HG03045 (cell line): Measurements from ENCODE around the gene HINFP.
"Not testable (repeated sequence)": the region's sequence is repeated elsewhere in the genome, so short reads cannot be mapped to it uniquely, and the experiment has no call there.

Experiments
- ATAC-seq: cut with Tn5 transposase; IDR thresholded peaks from one replicate; pipeline ENCODE4 v1.9.1; 2021; ENCODE audit warnings: mild to moderate bottlenecking, moderate library complexity; ENCODE audit not compliant: unreplicated experiment

The HINFP gene

DNA sequence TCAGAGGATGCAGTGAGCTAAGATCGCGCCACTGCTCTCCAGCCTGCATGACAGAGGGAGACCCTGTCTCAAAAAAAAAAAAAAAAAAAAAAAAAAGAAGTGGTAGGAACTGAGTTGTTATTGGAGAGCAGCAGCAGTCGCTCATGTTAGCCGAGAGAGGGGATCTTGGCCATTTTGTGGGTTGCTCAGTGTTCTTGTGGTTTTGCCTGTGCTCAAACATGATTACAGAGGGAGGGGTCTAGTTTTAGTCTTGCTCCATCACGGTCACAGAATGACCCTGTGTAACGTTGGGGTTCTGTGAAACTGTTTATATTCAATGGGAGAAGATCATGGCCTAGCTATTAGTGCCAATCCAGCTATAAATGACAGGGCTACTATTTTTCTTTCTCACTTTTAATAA is 21.7 kb upstream of the HINFP start:
- no peak for ATAC-seq

DNA sequence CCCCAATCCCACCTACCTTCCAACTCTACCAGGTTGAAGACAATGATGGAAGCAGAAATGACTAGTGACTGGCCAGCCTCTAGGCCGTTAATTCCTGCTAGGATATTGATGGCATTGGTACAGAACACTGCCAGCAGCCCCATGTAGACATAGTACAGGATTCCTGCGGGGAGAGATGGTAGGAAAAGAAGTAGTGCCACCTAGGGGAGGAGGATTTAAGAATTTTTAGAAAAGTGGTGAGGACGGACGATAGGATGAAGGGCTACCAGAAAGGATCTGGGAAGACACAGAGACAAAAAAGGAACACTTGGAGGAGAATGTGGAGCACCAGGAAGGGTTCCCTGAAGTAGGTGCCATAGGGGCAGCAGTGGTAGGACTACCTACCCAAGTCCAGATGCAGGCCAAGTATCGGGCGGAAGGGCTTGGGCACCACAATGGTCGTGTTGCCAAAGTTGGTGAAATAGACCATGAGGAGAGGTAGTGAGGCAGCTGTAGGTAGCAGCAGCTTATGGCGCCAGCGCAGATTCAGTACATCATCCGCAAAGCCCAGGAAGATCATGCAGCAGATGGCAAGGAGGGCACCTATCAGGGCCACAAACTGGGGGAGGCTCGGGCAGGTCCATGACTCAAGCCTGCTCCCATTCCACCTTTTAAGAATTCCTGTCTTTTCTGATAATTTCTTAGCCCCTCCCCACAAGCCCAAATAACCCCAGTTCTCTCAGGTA is 21.0 kb upstream of the HINFP start:
- no peak for ATAC-seq

DNA sequence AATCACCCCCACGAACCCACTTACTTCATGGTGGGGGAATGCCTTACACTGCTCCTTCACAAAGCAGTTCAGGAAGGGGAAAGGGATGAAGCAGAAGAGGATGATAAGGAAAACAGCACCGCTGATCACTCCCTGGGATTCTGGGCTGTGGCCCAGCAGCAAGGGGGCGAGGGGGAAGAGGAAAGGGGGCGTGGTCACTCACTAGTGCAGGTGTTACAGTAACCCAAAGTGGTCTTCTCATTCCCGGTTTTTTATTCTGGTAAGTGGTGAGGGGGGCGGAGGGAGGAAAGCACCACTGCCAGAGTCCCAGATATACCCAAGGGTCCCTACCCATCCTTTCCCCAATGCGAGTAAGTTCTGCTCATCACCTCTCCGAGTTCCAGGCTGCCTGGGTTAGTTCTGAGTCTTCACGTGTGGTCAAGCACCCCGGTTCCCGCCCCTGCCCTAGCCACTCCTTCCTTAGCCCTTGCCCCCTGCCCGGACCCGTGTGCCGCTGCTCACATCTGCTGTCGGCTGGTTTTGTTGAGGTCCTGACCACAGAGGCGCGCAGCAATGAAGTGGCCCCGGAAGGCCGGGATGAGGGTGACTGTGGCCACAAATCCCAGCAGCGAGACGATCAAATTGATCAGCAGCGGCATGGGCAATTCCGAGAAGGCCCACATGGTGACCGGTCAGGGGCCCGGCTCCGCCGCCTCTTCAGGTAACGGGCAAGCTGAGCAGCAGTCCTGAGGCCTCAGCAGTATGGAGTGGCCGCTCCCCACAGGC is 20.2 kb upstream of the HINFP start:
- peak; percentile 22 for ATAC-seq

DNA sequence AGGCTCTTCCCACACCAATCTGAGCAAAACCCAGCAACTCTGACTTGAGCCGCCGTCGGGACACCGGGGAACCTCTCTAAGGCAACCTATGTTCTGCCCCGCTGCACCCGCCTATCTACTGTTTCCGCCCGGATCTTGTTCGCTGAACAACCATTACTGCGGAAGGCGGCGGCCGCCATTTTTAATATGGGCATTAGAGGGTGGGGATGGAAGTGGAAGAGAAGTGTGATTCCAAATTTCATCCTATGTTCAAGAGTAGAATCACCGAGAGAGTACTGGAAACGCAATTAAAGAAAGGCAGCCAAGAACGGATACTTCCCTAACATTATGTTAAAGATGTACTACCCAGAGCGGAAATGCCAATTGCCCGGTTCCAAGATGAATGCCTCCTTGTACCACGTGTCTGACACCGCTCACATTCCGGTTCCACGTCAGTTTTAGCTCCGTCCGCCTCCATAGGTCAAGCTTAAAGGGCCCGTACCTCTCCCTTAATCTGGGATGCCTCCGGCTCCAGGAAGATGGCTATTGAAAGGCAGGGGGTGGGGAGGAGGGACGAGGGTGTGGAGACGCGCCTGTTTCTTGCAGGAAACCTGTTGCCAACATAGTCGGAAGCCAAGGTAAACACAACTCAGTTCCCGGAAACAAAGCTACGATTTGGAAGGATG is 19.5 kb upstream of the HINFP start, which contains the start of gene DPAGT1:
Gene DPAGT1, minus strand, starts transcription at position 95 of the 665 bp plus-strand sequence. CDS start 198 bp downstream, outside the sequence.
- ATAC-seq, result peak; percentile 77

DNA sequence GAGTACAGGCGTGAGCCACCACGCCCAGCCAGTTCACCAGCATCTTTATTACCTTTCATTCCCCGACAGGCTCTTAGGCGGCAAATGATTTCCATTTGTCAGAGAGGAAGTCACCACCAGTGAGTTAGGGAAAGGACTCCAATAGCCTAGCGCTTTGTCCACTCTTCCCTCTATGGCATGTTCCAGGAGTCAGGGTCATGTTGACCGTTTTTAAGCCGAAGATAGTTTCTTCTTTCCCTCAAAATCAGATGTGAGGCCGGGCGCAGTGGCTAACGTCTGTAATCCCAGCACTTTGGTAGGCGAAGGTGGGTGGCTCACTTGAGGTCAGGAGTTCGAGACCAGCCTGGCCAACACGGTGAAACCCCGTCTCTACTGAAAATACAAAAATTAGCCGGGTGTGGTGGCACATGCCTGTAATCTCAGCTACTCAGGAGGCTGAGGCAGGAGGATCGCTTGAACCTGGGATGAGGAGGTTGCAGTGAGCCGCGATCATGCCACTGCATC is 18.2 kb upstream of the HINFP start:
- not testable (repeated sequence) for ATAC-seq

DNA sequence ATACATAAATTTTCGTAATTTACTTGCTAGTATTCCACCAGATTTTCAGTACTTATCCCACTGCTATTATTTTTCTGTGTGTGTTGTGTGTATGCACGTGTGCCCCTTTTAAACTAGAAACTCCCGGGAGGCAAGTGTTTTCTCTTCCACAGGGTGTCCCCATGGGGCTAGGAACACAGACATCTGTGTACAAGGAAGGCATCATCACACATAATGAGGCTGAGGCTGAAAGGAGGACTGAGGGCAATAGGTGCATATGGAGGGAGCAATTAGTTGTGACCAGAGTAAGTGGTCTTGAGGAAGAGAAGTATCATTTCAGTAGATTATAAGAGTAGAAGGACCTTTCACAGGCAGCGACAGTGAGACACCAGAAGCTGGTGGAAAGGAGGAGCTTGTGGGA is 17.6 kb upstream of the HINFP start:
- no peak for ATAC-seq

DNA sequence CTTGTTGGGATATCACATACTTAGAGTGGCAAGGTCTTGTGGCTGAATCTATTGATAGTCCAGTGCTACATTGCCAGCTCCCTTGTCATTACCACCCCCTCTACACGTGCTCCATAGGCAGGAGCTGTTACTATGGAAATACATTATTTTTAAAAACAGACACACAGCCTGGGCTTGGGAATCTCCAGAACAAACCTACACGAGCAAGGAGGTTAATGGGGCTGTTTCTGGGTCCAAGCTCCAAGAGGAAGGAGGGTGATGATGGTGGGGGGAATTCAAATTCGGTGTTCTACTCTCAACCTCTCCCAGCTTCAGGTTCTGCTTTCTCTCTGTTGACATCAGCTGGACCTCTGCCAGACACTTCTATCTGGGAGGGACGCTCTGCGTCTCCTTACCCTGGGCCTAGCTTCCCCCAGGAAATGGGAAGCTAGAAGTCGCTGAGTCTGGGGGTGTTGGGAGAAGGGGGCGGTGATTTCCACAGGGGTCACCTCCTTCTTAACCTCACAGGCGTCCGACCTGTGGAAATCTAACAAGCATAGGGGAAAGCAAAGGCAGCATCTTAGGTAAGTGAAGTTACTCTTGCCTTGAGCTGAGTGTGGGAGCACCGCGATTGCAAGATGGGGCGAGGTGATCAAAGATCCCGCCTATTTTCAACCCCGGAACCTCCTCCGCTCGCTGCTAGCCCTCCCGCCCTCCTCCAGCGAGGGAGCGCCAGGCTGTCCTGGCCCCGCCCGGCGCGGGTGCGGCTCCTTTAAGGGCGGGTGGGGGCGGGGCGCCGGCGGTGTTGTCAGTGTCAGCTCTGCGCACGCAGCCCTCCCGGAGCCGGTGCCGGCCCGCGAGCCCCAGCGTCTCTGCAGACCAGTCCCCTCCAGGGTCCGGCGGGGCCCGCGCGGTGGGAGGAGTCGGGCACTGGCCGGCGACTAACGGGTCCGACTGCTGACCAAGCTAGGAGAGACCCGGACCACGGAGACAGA is 14.5 kb upstream of the HINFP start, which contains the start of gene C2CD2L:
Gene C2CD2L, plus strand, starts transcription at position 781 of the 974 bp plus-strand sequence. CDS start 398 bp downstream, outside the sequence.
- ATAC-seq, result peak; percentile 72

DNA sequence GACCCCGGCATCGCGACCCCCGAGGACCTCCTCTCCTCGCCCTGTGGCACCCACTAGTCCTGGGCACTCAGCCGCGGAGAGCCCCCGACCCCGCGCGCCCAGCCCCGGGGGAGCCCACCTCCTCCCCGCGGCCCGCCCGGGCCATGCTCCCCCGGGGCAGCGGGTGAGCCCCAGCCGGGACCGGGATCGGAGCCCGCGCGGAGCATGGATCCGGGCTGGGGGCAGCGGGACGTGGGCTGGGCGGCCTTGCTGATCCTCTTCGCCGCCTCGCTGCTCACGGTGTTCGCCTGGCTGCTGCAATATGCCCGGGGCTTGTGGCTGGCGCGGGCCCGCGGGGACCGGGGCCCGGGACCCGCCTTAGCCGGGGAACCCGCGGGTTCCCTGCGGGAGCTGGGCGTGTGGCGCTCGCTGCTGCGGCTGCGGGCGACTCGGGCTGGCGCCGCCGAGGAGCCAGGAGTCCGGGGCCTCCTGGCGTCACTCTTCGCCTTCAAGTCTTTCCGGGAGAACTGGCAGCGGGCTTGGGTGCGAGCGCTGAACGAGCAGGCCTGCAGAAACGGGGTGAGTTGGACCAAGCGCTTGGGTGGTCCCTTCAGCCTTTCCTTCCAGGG is 13.7 kb upstream of the HINFP start:
- peak; percentile 16 for ATAC-seq

DNA sequence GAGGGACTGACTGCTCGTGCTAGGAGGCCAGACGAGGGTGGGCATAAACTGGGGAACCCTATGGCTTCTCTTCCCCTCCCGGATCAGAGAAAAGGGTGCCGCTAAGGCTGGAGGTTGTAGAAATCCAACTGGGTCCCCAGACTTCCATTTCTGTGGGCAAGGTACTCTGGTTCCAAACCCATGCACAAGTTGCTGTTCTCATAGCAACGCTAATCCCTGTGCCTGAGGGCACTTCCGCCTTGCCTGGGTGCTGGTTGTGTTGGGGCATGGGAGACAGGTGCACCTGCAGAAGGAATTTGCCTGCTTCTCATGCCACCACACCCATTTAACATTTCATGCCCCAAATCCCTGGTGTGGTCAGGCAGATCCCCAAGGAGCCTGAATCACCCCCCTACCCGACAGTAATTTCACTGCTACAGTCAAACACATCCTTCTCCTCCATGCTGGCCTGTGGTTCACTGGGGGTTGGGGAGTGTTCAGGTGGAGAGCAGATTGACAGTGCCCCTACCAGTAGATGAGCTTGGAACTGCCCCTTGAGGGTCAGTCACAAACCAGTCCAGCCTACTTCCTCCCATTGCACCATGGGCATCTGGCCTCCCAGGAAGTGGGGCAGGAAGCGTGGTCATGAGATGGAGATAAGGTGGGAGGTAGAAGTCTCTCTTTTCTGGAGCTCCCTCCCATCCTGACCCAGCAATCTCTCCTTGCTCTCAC is 13.1 kb upstream of the HINFP start:
- ATAC-seq, result no peak

DNA sequence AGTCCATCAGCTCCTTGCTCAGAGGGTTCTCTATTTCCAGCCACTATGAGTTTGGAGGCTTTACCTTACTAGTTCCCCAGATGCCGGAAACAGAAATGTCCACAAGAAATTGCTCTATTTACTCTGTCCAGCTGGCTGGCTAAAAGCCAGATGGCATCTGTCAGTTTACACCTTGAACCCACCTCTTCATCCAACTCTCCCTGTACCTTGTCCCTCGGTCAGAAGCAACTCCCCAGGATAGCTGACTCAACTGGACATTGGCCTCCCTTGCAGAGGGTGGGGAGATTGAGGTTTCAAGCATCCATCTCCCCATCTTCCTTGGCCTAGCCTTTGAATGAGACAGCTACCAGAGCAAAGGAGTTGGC is 12.5 kb upstream of the HINFP start:
- no peak for ATAC-seq

DNA sequence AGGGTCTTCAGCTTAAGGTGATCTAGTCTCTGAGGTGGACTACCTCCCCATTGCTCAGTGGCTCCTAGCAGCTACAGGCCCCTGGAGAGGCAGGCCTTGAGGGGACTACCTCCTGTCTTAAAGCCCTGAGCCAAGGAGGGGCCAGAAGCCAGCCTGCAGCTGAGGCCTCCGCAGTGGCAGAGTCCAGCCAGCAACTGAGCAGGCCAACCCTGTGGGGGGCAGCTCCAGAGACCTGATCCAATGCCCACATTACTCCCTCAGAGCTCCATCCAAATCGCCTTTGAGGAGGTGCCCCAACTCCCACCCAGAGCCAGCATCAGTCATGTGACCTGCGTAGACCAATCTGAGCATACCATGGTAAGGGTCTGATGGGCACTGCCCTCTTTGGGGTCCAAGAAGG is 11.5 kb upstream of the HINFP start:
- ATAC-seq, result no peak

DNA sequence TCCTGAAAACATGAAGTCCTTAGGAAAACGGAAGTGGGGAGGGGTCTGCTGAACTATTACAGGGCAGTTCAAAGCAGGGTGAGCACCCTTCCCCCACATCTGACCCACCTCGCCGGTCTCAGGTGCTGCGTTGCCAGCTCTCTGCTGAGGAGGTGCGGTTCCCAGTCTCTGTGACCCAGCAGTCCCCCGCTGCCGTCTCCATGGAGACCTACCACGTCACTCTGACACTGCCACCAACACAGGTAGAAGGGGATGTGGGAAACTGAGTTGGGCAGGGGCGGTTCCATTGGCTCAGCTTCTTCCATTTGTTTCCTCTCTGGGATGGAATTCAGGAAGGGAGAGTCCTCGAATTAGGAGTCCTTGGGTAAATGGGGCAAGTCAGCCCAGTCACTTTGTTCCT is 10.9 kb upstream of the HINFP start:
- no peak for ATAC-seq

DNA sequence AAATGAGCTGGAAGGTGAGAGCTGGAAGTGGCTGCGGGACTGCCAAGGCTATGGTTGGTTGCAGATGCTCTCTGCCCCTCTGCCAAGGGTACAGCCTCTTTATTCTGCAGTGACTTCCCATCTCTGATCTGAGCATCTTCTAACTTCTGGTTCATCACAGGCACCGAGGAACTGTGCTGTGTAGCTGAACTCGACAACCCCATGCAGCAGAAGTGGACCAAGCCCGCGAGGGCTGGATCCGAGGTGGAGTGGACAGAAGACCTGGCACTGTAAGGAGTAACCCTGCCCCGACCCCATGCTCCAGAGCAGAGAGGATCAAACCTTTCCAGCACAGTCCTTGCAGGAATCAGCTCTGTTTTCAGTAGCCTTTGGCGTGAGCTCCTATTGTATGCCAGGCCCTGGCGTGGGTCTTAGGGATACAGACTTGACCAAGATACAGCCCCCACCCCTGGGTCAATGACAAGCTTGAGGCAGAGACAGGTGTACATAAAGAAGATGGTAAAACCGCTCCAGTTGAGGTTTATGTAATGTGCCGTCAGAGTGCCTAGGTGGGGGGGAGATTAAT is 9.9 kb upstream of the HINFP start:
- ATAC-seq, result no peak

DNA sequence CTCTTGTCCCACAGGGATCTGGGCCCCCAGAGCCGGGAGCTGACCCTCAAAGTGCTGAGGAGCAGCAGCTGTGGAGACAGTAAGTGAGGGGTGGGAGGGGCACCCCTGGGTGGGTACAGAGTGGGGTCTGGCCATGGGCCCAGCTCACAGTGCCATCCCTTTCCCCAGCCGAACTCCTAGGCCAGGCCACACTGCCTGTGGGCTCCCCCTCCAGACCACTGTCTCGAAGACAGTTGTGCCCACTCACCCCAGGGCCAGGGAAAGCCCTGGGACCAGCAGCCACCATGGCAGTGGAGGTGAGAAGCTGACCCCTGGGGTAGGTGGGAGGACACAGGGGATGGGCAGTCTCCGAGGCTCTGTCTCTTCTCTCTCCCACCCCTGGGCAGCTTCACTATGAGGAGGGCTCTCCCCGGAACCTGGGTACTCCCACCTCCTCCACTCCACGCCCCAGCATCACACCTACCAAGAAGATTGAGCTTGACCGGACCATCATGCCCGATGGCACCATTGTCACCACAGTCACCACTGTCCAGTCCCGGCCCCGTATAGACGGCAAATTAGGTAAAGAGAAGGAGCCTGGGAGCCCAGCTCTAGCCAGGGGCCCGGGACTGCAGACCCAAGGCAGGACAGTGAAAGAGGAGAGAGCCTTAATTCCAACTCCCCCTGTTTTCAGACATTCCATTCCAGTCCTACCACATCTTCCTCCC is 8.9 kb upstream of the HINFP start:
- ATAC-seq, result no peak

DNA sequence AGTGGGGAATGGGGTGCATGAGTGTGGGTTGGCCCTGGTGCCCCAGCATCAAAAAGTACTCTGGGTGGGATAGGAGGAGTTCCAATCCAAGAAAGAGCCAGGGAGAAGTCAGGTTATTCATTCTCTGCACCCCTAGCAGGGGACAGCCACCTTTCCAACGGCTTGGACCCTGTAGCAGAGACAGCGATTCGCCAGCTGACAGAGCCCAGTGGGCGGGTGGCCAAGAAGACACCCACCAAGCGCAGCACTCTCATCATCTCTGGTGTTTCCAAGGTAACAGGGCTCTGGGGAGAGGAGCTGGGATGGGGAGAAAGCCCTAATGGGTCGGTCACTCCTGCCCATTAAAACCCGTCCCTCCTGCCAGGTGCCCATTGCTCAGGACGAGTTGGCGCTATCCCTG is 7.7 kb upstream of the HINFP start:
- no peak for ATAC-seq

DNA sequence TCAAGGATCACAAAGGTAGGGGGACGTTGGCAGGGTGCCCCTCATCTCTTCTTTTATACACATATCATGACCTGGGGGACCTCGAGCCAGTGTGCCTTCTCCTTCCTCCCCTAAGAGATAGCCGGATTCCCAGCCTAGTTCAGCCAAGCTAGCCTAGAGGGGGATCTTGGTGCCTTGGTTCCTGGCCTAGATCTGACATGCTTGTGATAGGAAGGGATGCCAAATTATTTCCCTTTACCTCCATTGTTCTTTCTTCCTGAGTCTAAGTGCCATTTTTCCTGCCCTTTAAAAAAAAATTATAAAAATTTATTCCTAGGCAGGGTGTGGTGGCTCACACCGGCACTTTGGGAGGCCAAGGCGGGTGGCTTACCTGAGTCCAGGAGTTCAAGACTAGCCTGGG is 7.0 kb upstream of the HINFP start:
- ATAC-seq, result no peak

DNA sequence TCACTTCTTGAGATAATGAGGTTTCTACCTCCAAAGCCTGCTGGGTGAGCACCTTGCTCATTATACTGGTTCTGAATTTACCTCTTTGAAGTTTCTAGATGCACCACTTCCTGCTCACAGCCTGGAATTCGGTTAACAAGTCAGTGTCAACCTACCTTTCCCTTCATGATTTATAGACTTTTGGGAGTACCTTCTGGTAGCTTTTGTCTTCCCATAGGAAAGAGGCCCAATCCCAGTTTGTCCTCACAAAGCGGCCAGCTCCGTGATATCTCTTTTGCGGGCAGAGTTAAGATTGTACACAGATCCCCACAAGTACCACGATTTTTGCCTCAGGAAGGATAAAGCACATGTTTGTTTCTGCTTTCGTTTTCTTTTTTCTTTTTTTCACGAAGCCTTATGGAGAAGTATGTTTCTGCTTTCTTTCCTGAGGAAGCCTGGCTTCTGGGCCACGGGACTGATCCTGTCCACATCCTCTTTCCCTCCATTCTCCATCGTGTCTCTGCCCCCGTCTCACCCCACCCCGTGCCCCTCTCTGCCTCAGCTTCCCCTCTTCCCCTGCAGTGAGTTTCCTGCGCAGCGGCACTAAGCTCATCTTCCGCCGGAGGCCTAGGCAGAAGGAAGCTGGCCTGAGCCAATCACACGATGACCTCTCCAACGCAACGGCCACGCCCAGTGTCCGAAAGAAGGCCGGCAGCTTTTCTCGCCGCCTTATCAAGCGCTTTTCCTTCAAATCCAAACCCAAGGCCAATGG is 5.7 kb upstream of the HINFP start:
- ATAC-seq, result no peak

DNA sequence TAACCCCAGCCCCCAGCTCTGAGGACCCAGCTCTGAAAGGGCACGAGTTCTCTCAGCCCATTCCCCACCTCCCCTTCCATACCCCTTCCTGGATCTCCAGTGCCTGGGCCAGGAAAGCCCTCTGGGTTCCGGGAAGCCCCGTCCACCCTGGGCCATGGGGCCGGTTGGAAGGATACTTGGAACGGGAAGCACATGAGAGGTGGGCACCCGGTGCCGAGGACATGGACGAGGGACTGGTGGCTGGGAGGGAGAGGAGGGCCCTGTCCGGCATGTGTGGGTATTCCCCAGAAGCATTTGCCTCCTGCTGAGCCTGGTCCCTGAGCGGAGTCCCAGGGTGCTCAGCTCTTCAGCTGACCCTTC is 5.2 kb upstream of the HINFP start:
- no peak for ATAC-seq
